CMK (cell line): ENCODE data around the gene WDR35.

ENCODE experiments used
- DNase-seq: peaks from one replicate; pipeline ENCODE4 v3.0.0-alpha.2; 2010; ENCODE audit warnings: low read depth

WDR35 gene

GRCh38 chr2:20011276-20012031, 21.5 kb upstream of the WDR35 start:
- DNase-seq, result no peak

- no peak for DNase-seq
Measured at GRCh38 chr2:20008703-20009102, 18.8 kb upstream of the WDR35 start.

GRCh38 chr2:20005891-20006470, 16.1 kb upstream of the WDR35 start:
- no peak for DNase-seq

GRCh38 chr2:20005067-20005627, 15.2 kb upstream of the WDR35 start:
- DNase-seq, result no peak

GRCh38 chr2:20001361-20001863, 11.5 kb upstream of the WDR35 start:
- no peak for DNase-seq

- DNase-seq, result no peak
Measured at GRCh38 chr2:19993731-19994130, 3.8 kb upstream of the WDR35 start.

- DNase-seq, result no peak
Measured at GRCh38 chr2:19991895-19992294, 2.0 kb upstream of the WDR35 start.

GRCh38 chr2:19990416-19990728, 467 bp upstream of the WDR35 start:
- no peak for DNase-seq

GRCh38 chr2:19989342-19989666, 601 bp downstream of the WDR35 start:
- no peak for DNase-seq

- DNase-seq, result no peak
Measured at GRCh38 chr2:19988600-19988999, 1.3 kb downstream of the WDR35 start.

GRCh38 chr2:19987936-19988335, 2.0 kb downstream of the WDR35 start:
- DNase-seq, result no peak

GRCh38 chr2:19982268-19982667, 7.6 kb downstream of the WDR35 start:
- DNase-seq, result no peak

- DNase-seq, result no peak
Measured at GRCh38 chr2:19979932-19980331, 10.0 kb downstream of the WDR35 start.

GRCh38 chr2:19973466-19973865, 16.4 kb downstream of the WDR35 start:
- no peak for DNase-seq

GRCh38 chr2:19971691-19972090, 18.2 kb downstream of the WDR35 start:
- DNase-seq, result no peak

- no peak for DNase-seq
Measured at GRCh38 chr2:19963386-19963785, 26.5 kb downstream of the WDR35 start.

GRCh38 chr2:19955544-19956422, 34.1 kb downstream of the WDR35 start:
- DNase-seq, result peak; percentile 33

- DNase-seq, result no peak
Measured at GRCh38 chr2:19949071-19949470, 40.8 kb downstream of the WDR35 start.

- no peak for DNase-seq
Measured at GRCh38 chr2:19947184-19947940, 42.5 kb downstream of the WDR35 start.

- no peak for DNase-seq
Measured at GRCh38 chr2:19944205-19944845, 45.6 kb downstream of the WDR35 start.

GRCh38 chr2:19943189-19943588, 46.7 kb downstream of the WDR35 start:
- DNase-seq, result no peak
